ENCODE data around the gene STAM. TPM values are rescaled to one million over a fixed set of nuclear protein-coding genes. Genes with fewer than 3 reads are reported as not detected.

Gene STAM
- total and polyA plus RNA-seq, 2 donors (not counting 3 experiments of a cell fraction or from before 2014, with no cell fraction given) = 17.7 to 20.0 TPM

- TSS peak; percentile 98 for BruUV-seq (replicated peaks)
- Histone ChIP-seq H3K9ac (replicated peaks; ENCODE audit: extremely low read depth, insufficient read depth, low read length) (peak overlapping the region; percentile 94), H3K36me3 (ENCODE audit: control insufficient read depth in 2 of 2, extremely low read depth in 1 of 2, insufficient read depth in 2 of 2, low read length in 2 of 2) (no peaks in the 10 kb centered on the region), H3K4me1 (ENCODE audit: control insufficient read depth, extremely low read depth, insufficient read depth, low read length) (peaks cover 21% of the 10 kb centered on the region), H4K20me1 (replicated peaks; ENCODE audit: control insufficient read depth, extremely low read depth, insufficient read depth, low read length) (no peaks in the 10 kb centered on the region), H3K4me2 (ENCODE audit: insufficient read depth, low read length) (peak overlapping the region; percentile 86), H2AFZ (ENCODE audit: low read depth, low read length) (peak overlapping the region; percentile 51), H3K79me2 (ENCODE audit: control insufficient read depth, insufficient read depth, low read length) (peaks cover 45% of the 10 kb centered on the region), H3K9me3 (replicated peaks; ENCODE audit: control insufficient read depth, insufficient read depth, low read length) (no peaks in the 10 kb centered on the region), H3K27me3 (ENCODE audit: control insufficient read depth in 2 of 2, insufficient read depth in 2 of 2, low read length in 2 of 2) (no peaks in the 10 kb centered on the region), H3K27ac (ENCODE audit: insufficient read depth, low read depth, low read length) (peak overlapping the region; percentile 95), H3K9me1 (replicated peaks; ENCODE audit: control insufficient read depth, extremely low read depth, insufficient read depth, low read length) (no peaks in the 10 kb centered on the region), H3K4me3 (replicated peaks in 1 of 3; ENCODE audit: insufficient read depth in 1 of 3, low read depth in 1 of 3, low read length in 3 of 3) (peak overlapping the region; percentile 36 to 90 (median 84))
- intact Hi-C loops (cut with micrococcal nuclease) = loop anchor here (5.0 kb wide), 1 partner anchor 194 kb away; no protein-coding TSS in a partner anchor
- dilution Hi-C loops (cut with MboI; ENCODE audit: extremely low pct_ligation_motif_present, low sequenced_read_pairs) = no loop called here
- ChIA-PET POLR2A (interaction anchor here (0.7 to 2.4 kb wide), 4 partner anchors 10 to 100 kb away, joined by 3 to 16 read pairs (median 6); partner anchors contain the start of gene HACD1), CTCF (interaction anchor here (1.0 to 2.0 kb wide), 12 partner anchors 9 to 234 kb away, joined by 3 to 17 read pairs (median 4); partner anchors contain the start of gene HACD1)
- no peak for TF ChIP-seq MYC (IDR thresholded peaks at IDR 0.05; ENCODE audit: low read depth, low read length)
- TF ChIP-seq POLR2A (IDR thresholded peaks at IDR 0.05; ENCODE audit: low read depth, low read length) = no peak
- TF ChIP-seq JUN (IDR thresholded peaks at IDR 0.05; ENCODE audit: borderline replicate concordance, insufficient read depth, insufficient read length, low read depth) = no peak
- no peak for TF ChIP-seq POLR2AphosphoS5 (IDR thresholded peaks at IDR 0.05; ENCODE audit: insufficient read depth, low read depth, low read length)
- TF ChIP-seq, protein P1, sequence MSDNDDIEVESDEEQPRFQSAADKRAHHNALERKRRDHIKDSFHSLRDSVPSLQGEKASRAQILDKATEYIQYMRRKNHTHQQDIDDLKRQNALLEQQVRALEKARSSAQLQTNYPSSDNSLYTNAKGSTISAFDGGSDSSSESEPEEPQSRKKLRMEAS (IDR thresholded peaks at IDR 0.05; ENCODE audit: insufficient read depth, insufficient read length) = no peak
- no peak for TF ChIP-seq GATA2 (IDR thresholded peaks at IDR 0.05; ENCODE audit: insufficient read depth, insufficient read length, low read depth, low read length)
- TF ChIP-seq FOS (IDR thresholded peaks at IDR 0.05; ENCODE audit: borderline replicate concordance, insufficient read depth, low read length) = no peak
- TF ChIP-seq EZH2 (IDR thresholded peaks at IDR 0.05; ENCODE audit: borderline replicate concordance, low read depth, low read length, severe bottlenecking) = no peak
- TF ChIP-seq, protein P2, sequence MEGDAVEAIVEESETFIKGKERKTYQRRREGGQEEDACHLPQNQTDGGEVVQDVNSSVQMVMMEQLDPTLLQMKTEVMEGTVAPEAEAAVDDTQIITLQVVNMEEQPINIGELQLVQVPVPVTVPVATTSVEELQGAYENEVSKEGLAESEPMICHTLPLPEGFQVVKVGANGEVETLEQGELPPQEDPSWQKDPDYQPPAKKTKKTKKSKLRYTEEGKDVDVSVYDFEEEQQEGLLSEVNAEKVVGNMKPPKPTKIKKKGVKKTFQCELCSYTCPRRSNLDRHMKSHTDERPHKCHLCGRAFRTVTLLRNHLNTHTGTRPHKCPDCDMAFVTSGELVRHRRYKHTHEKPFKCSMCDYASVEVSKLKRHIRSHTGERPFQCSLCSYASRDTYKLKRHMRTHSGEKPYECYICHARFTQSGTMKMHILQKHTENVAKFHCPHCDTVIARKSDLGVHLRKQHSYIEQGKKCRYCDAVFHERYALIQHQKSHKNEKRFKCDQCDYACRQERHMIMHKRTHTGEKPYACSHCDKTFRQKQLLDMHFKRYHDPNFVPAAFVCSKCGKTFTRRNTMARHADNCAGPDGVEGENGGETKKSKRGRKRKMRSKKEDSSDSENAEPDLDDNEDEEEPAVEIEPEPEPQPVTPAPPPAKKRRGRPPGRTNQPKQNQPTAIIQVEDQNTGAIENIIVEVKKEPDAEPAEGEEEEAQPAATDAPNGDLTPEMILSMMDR (IDR thresholded peaks at IDR 0.05; ENCODE audit: extremely low read depth in 1 of 2, insufficient read depth in 1 of 2, low read depth in 1 of 2, low read length in 2 of 2) = no peak
- DNase-seq (ENCODE audit: low read depth, low spot score) (no peak), FAIRE-seq (no peak)
Observed at GRCh38 chr10:17643339-17643754, 604 bp upstream of the STAM start.
